Fibroblast of the aortic adventitia (primary cell): ENCODE measurements around the gene SMG7. TPM values are rescaled to one million over a fixed set of nuclear protein-coding genes. Genes with fewer than 3 reads are reported as not detected.
A peak's percentile ranks its signal among the peaks of the same experiment; 100 is the strongest.

Experiments
- DNase-seq: peaks from one replicate; pipeline ENCODE4 v3.0.0-alpha.2; 2010; ENCODE audit warnings: low read depth
- H3K4me3 ChIP-seq: 2 replicates; pipeline ENCODE4 v1.5.1; 2011; ENCODE audit warnings: low read depth, mild to moderate bottlenecking, control low read depth, low read length, moderate library complexity
- CTCF ChIP-seq: IDR thresholded peaks from 2 replicates; pipeline ENCODE4 v1.5.1; 2011; ENCODE audit warnings: mild to moderate bottlenecking, low read length, control low read depth, inconsistent platforms; ENCODE audit not compliant: insufficient read depth
- total RNA-seq: library from RNA; depleted of rRNA; stranded (reverse); fragments of >200 nt; gene quantifications from 2 replicates; pipeline ENCODE4 v1.2.3, GENCODE V29; 2012; ENCODE audit warnings: low replicate concordance

SMG7 gene
- total RNA-seq, 1 donor = 29.0 TPM

- H3K4me3 ChIP-seq = no peak overlapping the region
- no peak for DNase-seq
- no peak for TF ChIP-seq CTCF
Measured at GRCh38 chr1:183467687-183468086, 4.6 kb upstream of the SMG7 start.

GRCh38 chr1:183470147-183470960 lies 1.9 kb upstream of the SMG7 start:
- peak overlapping the region; percentile 89 for H3K4me3 ChIP-seq
- peak; percentile 52 for TF ChIP-seq CTCF
- DNase-seq = peak; percentile 63

GRCh38 chr1:183470961-183471742 lies 1.1 kb upstream of the SMG7 start:
- peak overlapping the region; percentile 89 for H3K4me3 ChIP-seq
- DNase-seq = peak; percentile 69
- TF ChIP-seq CTCF = no peak

- H3K4me3 ChIP-seq = peak overlapping the region; percentile 89
- no peak for TF ChIP-seq CTCF
- DNase-seq = peak; percentile 99
Measured at GRCh38 chr1:183471743-183472487, 384 bp upstream of the SMG7 start.

- no peak for DNase-seq
- H3K4me3 ChIP-seq = peak overlapping the region; percentile 89
Measured at GRCh38 chr1:183473217-183473536, 878 bp downstream of the SMG7 start.

More at GRCh38 chr1:183473217-183473536, 878 bp downstream of the SMG7 start:
- TF ChIP-seq CTCF = no peak
